ENCODE data around the gene PLEKHA7.

DNA sequence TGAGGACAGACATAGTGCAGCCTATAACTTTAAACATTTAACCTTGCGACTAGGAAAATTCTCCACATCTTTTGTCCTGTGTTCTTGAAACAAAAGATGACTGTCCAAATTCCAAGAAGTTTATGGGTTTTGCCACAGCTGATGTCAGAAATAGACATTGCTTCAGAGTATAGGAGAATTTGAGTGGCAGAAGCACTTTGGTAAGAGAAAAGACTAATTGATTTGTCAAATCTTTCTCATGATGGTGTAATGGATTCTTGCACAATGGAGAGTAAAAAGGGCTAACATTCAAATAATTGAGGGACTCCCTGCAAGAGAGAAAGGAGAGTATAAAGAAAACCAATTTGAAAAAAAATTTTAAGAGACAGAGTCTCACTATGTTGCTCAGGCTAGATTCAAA lies 250.5 kb downstream of the PLEKHA7 start:
- TF ChIP-seq EZH2phosphoT487 (IDR thresholded peaks at IDR 0.05; ENCODE audit: insufficient read depth, low read depth): no peak
- TF ChIP-seq EZH2 (IDR thresholded peaks at IDR 0.05; ENCODE audit: insufficient read depth, poor library complexity, severe bottlenecking): no peak
